ENCODE data around the gene ALDH3B2. TPM values are rescaled to one million over a fixed set of nuclear protein-coding genes. Genes with fewer than 3 reads are reported as not detected.

The ALDH3B2 gene
- total RNA-seq, 8 experiments from 2014 or later, result 0.08 to 0.57 (median 0.15) TPM; not detected in 4

DNA sequence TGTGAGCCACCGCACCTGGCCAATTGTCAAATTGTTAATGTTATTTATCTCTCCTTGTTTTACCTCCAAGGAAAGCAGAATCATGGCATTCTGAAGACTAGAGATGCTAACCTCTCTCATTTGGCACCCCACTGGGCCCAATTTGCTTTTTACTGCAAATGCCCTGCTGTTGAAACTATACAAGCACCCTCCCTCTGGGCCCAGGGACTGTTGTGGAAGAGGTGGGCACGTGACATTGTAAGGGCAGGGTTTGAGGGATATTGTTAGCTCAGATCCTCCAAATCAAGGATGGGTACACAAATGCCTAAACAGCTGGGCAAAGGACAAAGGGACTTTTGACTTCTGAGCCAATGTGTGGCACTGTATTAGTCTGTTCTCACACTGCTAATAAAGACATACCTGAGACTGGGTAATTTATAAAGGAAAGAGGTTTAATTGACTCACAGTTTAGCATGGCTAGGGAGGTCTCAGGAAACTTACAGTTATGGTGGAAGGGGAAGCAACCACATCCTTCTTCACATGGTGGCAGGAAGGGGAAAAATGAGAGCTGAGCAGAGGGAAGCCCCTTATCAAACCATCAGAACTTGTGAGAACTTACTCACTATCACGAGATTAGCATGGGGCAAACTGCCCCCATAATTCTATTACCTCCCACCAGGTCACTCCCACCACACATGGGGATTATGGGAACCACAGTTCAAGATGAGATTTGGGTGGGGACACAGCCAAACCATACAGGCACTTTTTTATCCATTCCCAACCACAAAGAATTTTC, 6.5 kb upstream of the ALDH3B2 start:
- 0 to 100% (median 56%) methylated on average over 1 to 3 of the region's 3 CpGs; no CpG with 5 or more reads in 3 of the 10 experiments for WGBS, 10 experiments

DNA sequence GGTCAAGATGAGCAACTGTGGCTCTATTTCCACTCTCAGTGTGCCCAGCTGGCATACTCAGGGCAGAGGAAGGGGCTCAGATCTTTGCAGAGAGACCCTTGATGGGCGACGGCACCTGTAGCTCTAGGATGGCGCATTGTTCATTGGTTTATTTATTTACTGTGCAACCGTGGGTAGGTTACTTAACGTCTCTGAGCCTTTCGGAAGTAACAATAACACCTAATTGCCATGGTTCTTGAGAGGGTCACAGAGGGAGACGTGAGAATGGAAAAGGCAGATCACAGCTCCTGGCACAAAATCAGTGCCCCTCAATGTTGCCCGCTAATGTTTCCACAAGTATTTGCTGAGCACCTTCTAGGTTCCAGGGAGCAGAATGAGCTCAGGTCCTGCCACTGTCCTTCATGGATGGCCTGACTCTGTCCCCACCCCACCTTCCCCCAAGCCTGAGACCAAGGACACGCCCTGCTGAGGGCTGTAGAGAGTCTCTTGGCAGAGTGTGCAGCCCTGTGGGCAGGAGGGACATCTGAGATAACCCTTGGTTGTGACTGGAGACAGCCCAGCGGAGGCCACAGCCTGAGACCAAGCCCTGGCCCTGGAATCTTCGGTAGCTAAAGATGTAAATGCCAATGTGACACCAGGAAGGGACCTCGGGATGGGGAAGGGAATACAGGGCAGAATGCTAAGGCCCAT, 780 bp upstream of the ALDH3B2 start:
- WGBS, 10 experiments, result 40 to 96% (median 68%) methylated on average over 1 to 9 of the region's 12 CpGs; no CpG with 5 or more reads in 3 of the 10 experiments
- H3K4me3 ChIP-seq, result no peak overlapping the region
- peak in 1 of 8 experiments; percentile 28 for ATAC-seq (replicated peaks in 6 of 8)
- H3K4me1 ChIP-seq (replicated peaks in 1 of 2), result no peaks in the 10 kb centered on the region
- in situ Hi-C loops (cut with MboI; ENCODE audit: low pct_unique_long_range_greater_than_20kb in 2 of 9, low sequenced_read_pairs in 9 of 9, unreplicated experiment in 9 of 9), result loop anchor here in 1 of 9 experiments (25.0 kb wide), 1 partner anchor 112 kb away; no protein-coding TSS in a partner anchor
- H3K27ac ChIP-seq, result no peak overlapping the region

More for the DNA sequence above, 6.5 kb upstream of the ALDH3B2 start:
- ATAC-seq (replicated peaks in 6 of 8), result no peak
- no peak overlapping the region for H3K27ac ChIP-seq
- no peaks in the 10 kb centered on the region for H3K4me1 ChIP-seq (replicated peaks in 1 of 2)
- no peak overlapping the region for H3K4me3 ChIP-seq
- in situ Hi-C loops (cut with MboI; ENCODE audit: low pct_unique_long_range_greater_than_20kb in 2 of 9, low sequenced_read_pairs in 9 of 9, unreplicated experiment in 9 of 9), result loop anchor here in 1 of 9 experiments (25.0 kb wide), 1 partner anchor 106 kb away; no protein-coding TSS in a partner anchor

GRCh38 chr11:67673902-67674301, 521 bp downstream of the ALDH3B2 start:
- H3K27ac ChIP-seq, result no peak overlapping the region
- WGBS, 10 experiments, result 0 to 100% (median 60%) methylated on average over 1 to 7 of the region's 8 CpGs; no CpG with 5 or more reads in 3 of the 10 experiments
- no peak overlapping the region for H3K4me3 ChIP-seq
- in situ Hi-C loops (cut with MboI; ENCODE audit: low pct_unique_long_range_greater_than_20kb in 2 of 9, low sequenced_read_pairs in 9 of 9, unreplicated experiment in 9 of 9), result no loop called here
- H3K4me1 ChIP-seq (replicated peaks in 1 of 2), result no peaks in the 10 kb centered on the region
- ATAC-seq (replicated peaks in 6 of 8), result no peak

GRCh38 chr11:67673358-67673757, 1.1 kb downstream of the ALDH3B2 start:
- Histone ChIP-seq H3K4me1 (replicated peaks in 1 of 2) (no peaks in the 10 kb centered on the region), H3K4me3 (no peak overlapping the region), H3K27ac (no peak overlapping the region)
- WGBS, 10 experiments, result 69 to 90% (median 80%) methylated on average over 2 to 3 of the region's 7 CpGs; no CpG with 5 or more reads in 7 of the 10 experiments
- ATAC-seq (replicated peaks in 6 of 8), result no peak
- in situ Hi-C loops (cut with MboI; ENCODE audit: low pct_unique_long_range_greater_than_20kb in 2 of 9, low sequenced_read_pairs in 9 of 9, unreplicated experiment in 9 of 9), result no loop called here

DNA sequence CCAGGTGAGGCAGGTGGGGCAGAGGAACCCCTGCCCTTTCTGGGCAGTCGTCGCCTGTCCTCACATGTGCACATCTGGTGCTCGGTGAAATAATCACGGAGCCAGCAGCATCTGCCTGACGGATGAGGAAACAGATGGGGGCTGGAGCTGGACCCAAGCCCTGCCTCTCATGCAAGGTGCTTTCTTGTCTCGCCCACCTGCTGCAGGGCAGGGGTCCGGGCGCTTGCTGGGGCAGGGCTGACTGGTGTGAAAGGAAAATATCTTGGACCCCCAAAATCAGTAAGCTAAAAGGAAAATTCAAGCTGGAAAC, 3.3 kb downstream of the ALDH3B2 start:
- in situ Hi-C loops (cut with MboI; ENCODE audit: low pct_unique_long_range_greater_than_20kb in 2 of 9, low sequenced_read_pairs in 9 of 9, unreplicated experiment in 9 of 9), result no loop called here
- ATAC-seq (replicated peaks in 6 of 8), result no peak
- no peaks in the 10 kb centered on the region for H3K4me1 ChIP-seq (replicated peaks in 1 of 2)
- no peak overlapping the region for H3K27ac ChIP-seq
- 80 to 86% methylated on average over 1 to 5 of the region's 8 CpGs; no CpG with 5 or more reads in 8 of the 10 experiments for WGBS, 10 experiments
- H3K4me3 ChIP-seq, result no peak overlapping the region

DNA sequence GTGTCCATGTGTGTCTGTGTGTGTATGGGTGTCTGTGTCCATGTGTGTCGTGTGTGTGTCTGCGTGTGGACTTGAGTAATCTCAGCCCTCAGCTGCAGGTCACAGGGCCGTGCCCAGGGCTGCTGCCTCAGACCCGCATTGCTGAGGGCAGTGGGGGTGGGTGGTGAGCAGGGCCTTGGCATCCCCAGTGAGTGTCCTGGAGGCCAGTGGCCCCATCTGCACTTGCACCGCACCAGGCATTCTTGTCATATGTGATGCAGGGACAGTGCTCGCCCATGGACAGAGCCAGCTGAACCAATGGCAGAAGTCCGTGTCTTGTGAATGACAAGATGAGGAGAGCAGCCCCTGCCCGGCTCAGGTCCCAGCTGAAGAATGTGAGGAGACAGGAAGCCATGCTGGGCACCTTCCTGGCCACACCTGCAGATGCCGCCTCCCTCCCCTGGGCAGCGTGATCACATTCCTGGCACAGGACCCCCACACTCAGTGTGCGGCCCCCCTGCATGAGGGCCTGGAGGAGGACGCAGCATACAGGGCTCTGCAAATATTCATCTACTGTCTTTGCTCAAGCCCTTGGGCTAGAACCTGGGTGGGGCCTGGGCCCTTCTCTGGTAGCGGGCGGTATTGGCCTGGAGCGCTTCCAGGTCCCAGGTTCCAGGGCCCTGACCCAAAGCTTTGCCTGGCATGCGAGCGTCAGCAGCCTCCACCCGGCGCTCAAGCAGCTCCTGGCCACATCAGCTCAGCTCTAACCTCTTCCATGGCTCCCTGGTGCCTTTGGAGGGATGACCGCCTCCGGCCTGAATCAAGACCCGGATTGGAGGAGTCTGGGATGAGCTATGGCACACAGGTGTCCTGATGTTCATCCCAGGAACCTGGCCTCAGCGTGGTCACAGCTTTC, 3.9 kb downstream of the ALDH3B2 start:
- in situ Hi-C loops (cut with MboI; ENCODE audit: low pct_unique_long_range_greater_than_20kb in 2 of 9, low sequenced_read_pairs in 9 of 9, unreplicated experiment in 9 of 9), result no loop called here
- WGBS, 10 experiments, result 83 to 100% (median 91%) methylated on average over 1 to 12 of the region's 23 CpGs; no CpG with 5 or more reads in 7 of the 10 experiments
- ATAC-seq (replicated peaks in 6 of 8), result peak in 2 of 8 experiments; percentile 25 to 34

DNA sequence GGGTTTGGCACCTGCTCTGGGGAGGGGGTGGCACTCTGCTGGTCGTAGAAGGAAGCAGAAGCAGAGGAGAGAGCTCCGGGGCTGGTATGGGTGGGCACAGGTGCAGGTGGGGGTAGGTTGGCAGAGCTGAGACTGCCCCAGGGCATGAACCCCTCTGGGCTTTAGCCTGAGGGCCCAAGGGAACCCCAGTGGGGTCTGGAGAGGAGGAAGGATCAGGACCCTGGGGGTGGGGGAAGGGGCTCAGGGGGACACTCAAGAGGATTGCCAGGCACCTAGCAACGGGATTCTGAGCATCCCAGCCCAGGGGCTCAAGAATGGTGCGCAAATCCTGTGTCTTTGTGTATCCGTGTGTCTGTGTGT, 6.3 kb downstream of the ALDH3B2 start:
- WGBS, 10 experiments, result 60 to 100% methylated on average over 1 of the region's 5 CpGs; no CpG with 5 or more reads in 8 of the 10 experiments
- Histone ChIP-seq H3K27ac (no peak overlapping the region), H3K4me3 (no peak overlapping the region), H3K4me1 (replicated peaks in 1 of 2) (no peaks in the 10 kb centered on the region)
- no peak for ATAC-seq (replicated peaks in 6 of 8)
- in situ Hi-C loops (cut with MboI; ENCODE audit: low pct_unique_long_range_greater_than_20kb in 2 of 9, low sequenced_read_pairs in 9 of 9, unreplicated experiment in 9 of 9), result no loop called here

More for the DNA sequence above, 3.9 kb downstream of the ALDH3B2 start:
- no peaks in the 10 kb centered on the region for H3K4me1 ChIP-seq (replicated peaks in 1 of 2)
- no peak overlapping the region for H3K27ac ChIP-seq
- H3K4me3 ChIP-seq, result no peak overlapping the region

- Histone ChIP-seq H3K4me3 (no peak overlapping the region), H3K27ac (no peak overlapping the region), H3K4me1 (replicated peaks in 1 of 2) (no peaks in the 10 kb centered on the region)
- peak in 2 of 8 experiments; percentile 16 to 26 for ATAC-seq (replicated peaks in 6 of 8)
- 73 to 100% (median 90%) methylated on average over 1 to 7 of the region's 26 CpGs; no CpG with 5 or more reads in 6 of the 10 experiments for WGBS, 10 experiments
- in situ Hi-C loops (cut with MboI; ENCODE audit: low pct_unique_long_range_greater_than_20kb in 2 of 9, low sequenced_read_pairs in 9 of 9, unreplicated experiment in 9 of 9), result no loop called here
Observed at GRCh38 chr11:67667490-67668191, 6.8 kb downstream of the ALDH3B2 start.

GRCh38 chr11:67666676-67667489, 7.5 kb downstream of the ALDH3B2 start:
- ATAC-seq (replicated peaks in 6 of 8), result no peak
- Histone ChIP-seq H3K4me1 (replicated peaks in 1 of 2) (no peaks in the 10 kb centered on the region), H3K4me3 (no peak overlapping the region), H3K27ac (no peak overlapping the region)
- WGBS, 10 experiments, result 0 to 100% (median 54%) methylated on average over 1 to 2 of the region's 20 CpGs; no CpG with 5 or more reads in 4 of the 10 experiments
- in situ Hi-C loops (cut with MboI; ENCODE audit: low pct_unique_long_range_greater_than_20kb in 2 of 9, low sequenced_read_pairs in 9 of 9, unreplicated experiment in 9 of 9), result no loop called here

GRCh38 chr11:67666303-67666645, 8.1 kb downstream of the ALDH3B2 start:
- H3K4me1 ChIP-seq (replicated peaks in 1 of 2), result no peaks in the 10 kb centered on the region
- WGBS, 10 experiments, result no CpG with 5 or more reads among the region's 11 CpGs
- H3K4me3 ChIP-seq, result no peak overlapping the region
- ATAC-seq (replicated peaks in 6 of 8), result no peak
- in situ Hi-C loops (cut with MboI; ENCODE audit: low pct_unique_long_range_greater_than_20kb in 2 of 9, low sequenced_read_pairs in 9 of 9, unreplicated experiment in 9 of 9), result no loop called here
- H3K27ac ChIP-seq, result no peak overlapping the region

GRCh38 chr11:67665541-67666302, 8.7 kb downstream of the ALDH3B2 start:
- H3K27ac ChIP-seq, result no peak overlapping the region
- WGBS, 10 experiments, result 27 to 100% (median 71%) methylated on average over 1 to 6 of the region's 24 CpGs; no CpG with 5 or more reads in 6 of the 10 experiments
- H3K4me1 ChIP-seq (replicated peaks in 1 of 2), result no peaks in the 10 kb centered on the region
- in situ Hi-C loops (cut with MboI; ENCODE audit: low pct_unique_long_range_greater_than_20kb in 2 of 9, low sequenced_read_pairs in 9 of 9, unreplicated experiment in 9 of 9), result no loop called here
- no peak overlapping the region for H3K4me3 ChIP-seq
- ATAC-seq (replicated peaks in 6 of 8), result peak in 3 of 8 experiments; percentile 42 to 59 (median 49)
